ENCODE results near the gene CC2D2B.
"Not testable (repeated sequence)": the region's sequence is repeated elsewhere in the genome, so short reads cannot be mapped to it uniquely, and the experiment has no call there.

The CC2D2B gene

GRCh38 chr10:95987685-95988426, 80.1 kb downstream of the CC2D2B start:
- H3K4me1 ChIP-seq (ENCODE audit: control insufficient read depth, insufficient read depth, low read length), result no peaks in the 10 kb centered on the region
- no peaks in the 10 kb centered on the region for H3K36me3 ChIP-seq (ENCODE audit: control insufficient read depth, insufficient read depth, low read length)
- H3K9me3 ChIP-seq (ENCODE audit: control insufficient read depth, insufficient read depth, low read length), result no peaks in the 10 kb centered on the region
- H3K9ac ChIP-seq (ENCODE audit: low read depth, low read length), result no peak overlapping the region
- H3K4me3 ChIP-seq (ENCODE audit: low read depth, low read length), result no peak overlapping the region
- H3K27me3 ChIP-seq (ENCODE audit: control insufficient read depth, insufficient read depth, low read length), result no peaks in the 10 kb centered on the region

- Histone ChIP-seq H3K4me3 (ENCODE audit: low read depth, low read length) (no peak overlapping the region), H3K9ac (ENCODE audit: low read depth, low read length) (no peak overlapping the region)
Observed at GRCh38 chr10:95988702-95989101, 80.9 kb downstream of the CC2D2B start.

GRCh38 chr10:95994376-95994775, 86.6 kb downstream of the CC2D2B start:
- not testable (repeated sequence) for H3K4me3 ChIP-seq (ENCODE audit: low read depth, low read length); H3K9me3 ChIP-seq (ENCODE audit: control insufficient read depth, insufficient read depth, low read length); H3K9ac ChIP-seq (ENCODE audit: low read depth, low read length); H3K27me3 ChIP-seq (ENCODE audit: control insufficient read depth, insufficient read depth, low read length); H3K36me3 ChIP-seq (ENCODE audit: control insufficient read depth, insufficient read depth, low read length); H3K4me1 ChIP-seq (ENCODE audit: control insufficient read depth, insufficient read depth, low read length)

More at GRCh38 chr10:95988702-95989101, 80.9 kb downstream of the CC2D2B start:
- no peaks in the 10 kb centered on the region for H3K27me3 ChIP-seq (ENCODE audit: control insufficient read depth, insufficient read depth, low read length)
- H3K4me1 ChIP-seq (ENCODE audit: control insufficient read depth, insufficient read depth, low read length), result no peaks in the 10 kb centered on the region
- no peaks in the 10 kb centered on the region for H3K9me3 ChIP-seq (ENCODE audit: control insufficient read depth, insufficient read depth, low read length)
- no peaks in the 10 kb centered on the region for H3K36me3 ChIP-seq (ENCODE audit: control insufficient read depth, insufficient read depth, low read length)

GRCh38 chr10:95998255-95998784, 90.5 kb downstream of the CC2D2B start:
- Histone ChIP-seq H3K4me3 (ENCODE audit: low read depth, low read length) (no peak overlapping the region), H3K27me3 (ENCODE audit: control insufficient read depth, insufficient read depth, low read length) (no peaks in the 10 kb centered on the region), H3K4me1 (ENCODE audit: control insufficient read depth, insufficient read depth, low read length) (no peaks in the 10 kb centered on the region), H3K9ac (ENCODE audit: low read depth, low read length) (no peak overlapping the region), H3K36me3 (ENCODE audit: control insufficient read depth, insufficient read depth, low read length) (no peaks in the 10 kb centered on the region), H3K9me3 (ENCODE audit: control insufficient read depth, insufficient read depth, low read length) (no peaks in the 10 kb centered on the region)

DNA sequence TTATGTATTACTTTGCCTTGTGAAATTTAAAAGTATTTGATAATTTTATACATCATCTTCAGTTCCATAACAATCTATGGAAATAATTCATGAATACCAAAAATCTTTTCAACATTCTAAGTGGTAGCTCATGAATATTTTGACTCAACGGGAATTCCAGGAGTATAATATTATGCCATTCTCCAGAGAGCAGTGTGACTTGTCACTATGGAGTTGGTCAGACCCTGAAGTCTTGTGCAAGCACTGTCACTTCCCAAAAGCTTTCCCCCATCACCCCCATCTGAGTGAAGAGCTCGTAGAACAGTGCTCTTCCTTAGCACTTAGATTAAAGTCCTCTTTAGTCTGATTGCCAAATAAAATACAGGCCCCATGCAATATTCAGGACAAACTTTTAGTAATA, 106.2 kb downstream of the CC2D2B start:
- no peaks in the 10 kb centered on the region for H3K9me3 ChIP-seq (ENCODE audit: control insufficient read depth, insufficient read depth, low read length)
- no peaks in the 10 kb centered on the region for H3K36me3 ChIP-seq (ENCODE audit: control insufficient read depth, insufficient read depth, low read length)
- H3K9ac ChIP-seq (ENCODE audit: low read depth, low read length), result no peak overlapping the region
- no peaks in the 10 kb centered on the region for H3K4me1 ChIP-seq (ENCODE audit: control insufficient read depth, insufficient read depth, low read length)
- no peak overlapping the region for H3K4me3 ChIP-seq (ENCODE audit: low read depth, low read length)
- no peaks in the 10 kb centered on the region for H3K27me3 ChIP-seq (ENCODE audit: control insufficient read depth, insufficient read depth, low read length)

GRCh38 chr10:96014473-96015102, 106.8 kb downstream of the CC2D2B start:
- no peaks in the 10 kb centered on the region for H3K4me1 ChIP-seq (ENCODE audit: control insufficient read depth, insufficient read depth, low read length)
- H3K4me3 ChIP-seq (ENCODE audit: low read depth, low read length), result no peak overlapping the region
- H3K9me3 ChIP-seq (ENCODE audit: control insufficient read depth, insufficient read depth, low read length), result no peaks in the 10 kb centered on the region
- no peaks in the 10 kb centered on the region for H3K27me3 ChIP-seq (ENCODE audit: control insufficient read depth, insufficient read depth, low read length)
- no peaks in the 10 kb centered on the region for H3K36me3 ChIP-seq (ENCODE audit: control insufficient read depth, insufficient read depth, low read length)
- no peak overlapping the region for H3K9ac ChIP-seq (ENCODE audit: low read depth, low read length)

DNA sequence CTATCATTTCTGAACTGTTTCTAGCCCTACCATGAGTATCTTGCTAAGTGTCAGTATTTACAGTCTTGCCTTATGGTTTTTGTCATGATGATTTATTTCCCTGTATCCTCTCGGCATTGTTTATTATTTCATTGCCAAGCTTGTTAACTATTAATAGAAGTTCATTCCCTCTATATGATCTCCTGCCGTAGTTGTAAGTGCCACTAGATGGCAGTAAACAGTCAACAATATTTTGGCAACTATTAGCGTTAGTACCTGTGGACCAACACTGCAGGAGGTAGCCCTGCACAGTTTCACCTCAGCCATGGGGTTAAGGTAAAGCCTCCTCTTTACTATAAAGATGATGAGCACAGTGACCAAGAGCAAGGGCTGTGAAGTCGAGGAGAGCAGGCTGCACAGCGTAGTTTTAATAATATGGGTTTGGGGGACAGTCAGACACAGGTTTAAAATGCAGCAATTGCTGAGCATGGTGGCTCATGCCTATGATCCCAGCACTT, 109.5 kb downstream of the CC2D2B start:
- no peaks in the 10 kb centered on the region for H3K4me1 ChIP-seq (ENCODE audit: control insufficient read depth, insufficient read depth, low read length)
- no peak overlapping the region for H3K4me3 ChIP-seq (ENCODE audit: low read depth, low read length)
- H3K9ac ChIP-seq (ENCODE audit: low read depth, low read length), result no peak overlapping the region
- no peaks in the 10 kb centered on the region for H3K27me3 ChIP-seq (ENCODE audit: control insufficient read depth, insufficient read depth, low read length)
- no peaks in the 10 kb centered on the region for H3K36me3 ChIP-seq (ENCODE audit: control insufficient read depth, insufficient read depth, low read length)
- no peaks in the 10 kb centered on the region for H3K9me3 ChIP-seq (ENCODE audit: control insufficient read depth, insufficient read depth, low read length)

DNA sequence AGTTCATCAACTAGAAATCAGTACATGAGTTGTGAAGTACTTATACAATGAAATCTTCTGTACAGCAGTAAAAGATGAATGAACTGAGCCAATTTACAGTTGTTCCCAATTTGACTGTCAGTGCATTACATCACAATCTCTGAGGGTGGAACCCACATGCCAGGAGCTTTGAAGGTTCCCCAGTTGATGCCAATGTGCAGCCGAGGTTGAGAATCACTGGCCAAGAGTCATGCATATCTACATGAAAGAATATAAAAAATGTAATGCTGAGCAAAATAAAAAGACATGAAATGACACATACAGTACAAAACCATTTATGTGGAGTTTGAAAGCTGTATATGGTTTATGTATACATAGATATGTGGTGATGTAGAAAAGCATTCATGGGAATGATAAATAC, 113.6 kb downstream of the CC2D2B start:
- Histone ChIP-seq H3K4me1 (ENCODE audit: control insufficient read depth, insufficient read depth, low read length) (no peaks in the 10 kb centered on the region), H3K27me3 (ENCODE audit: control insufficient read depth, insufficient read depth, low read length) (no peaks in the 10 kb centered on the region), H3K4me3 (ENCODE audit: low read depth, low read length) (no peak overlapping the region), H3K9ac (ENCODE audit: low read depth, low read length) (no peak overlapping the region), H3K36me3 (ENCODE audit: control insufficient read depth, insufficient read depth, low read length) (no peaks in the 10 kb centered on the region), H3K9me3 (ENCODE audit: control insufficient read depth, insufficient read depth, low read length) (no peaks in the 10 kb centered on the region)

DNA sequence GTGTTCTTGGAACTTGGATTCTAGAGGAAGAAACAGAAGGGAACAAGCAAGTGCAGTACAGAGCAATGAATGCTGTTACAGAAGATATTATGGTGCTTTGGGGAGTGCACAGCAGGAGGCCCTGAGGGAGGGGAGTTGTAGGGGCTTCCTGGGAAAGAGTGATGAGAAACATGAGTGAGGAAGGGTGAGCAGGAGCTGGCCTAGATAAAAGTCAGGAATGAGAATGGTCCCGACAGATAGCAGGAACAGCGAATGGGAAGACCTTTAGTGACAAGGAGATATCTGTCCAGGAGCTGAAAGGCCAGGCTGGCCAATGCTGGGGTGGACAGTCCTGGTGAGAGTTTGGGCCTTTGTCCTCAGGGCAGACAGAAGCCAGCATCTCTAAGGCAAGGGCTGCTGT, 115.0 kb downstream of the CC2D2B start:
- H3K36me3 ChIP-seq (ENCODE audit: control insufficient read depth, insufficient read depth, low read length), result no peaks in the 10 kb centered on the region
- no peaks in the 10 kb centered on the region for H3K9me3 ChIP-seq (ENCODE audit: control insufficient read depth, insufficient read depth, low read length)
- no peak overlapping the region for H3K4me3 ChIP-seq (ENCODE audit: low read depth, low read length)

DNA sequence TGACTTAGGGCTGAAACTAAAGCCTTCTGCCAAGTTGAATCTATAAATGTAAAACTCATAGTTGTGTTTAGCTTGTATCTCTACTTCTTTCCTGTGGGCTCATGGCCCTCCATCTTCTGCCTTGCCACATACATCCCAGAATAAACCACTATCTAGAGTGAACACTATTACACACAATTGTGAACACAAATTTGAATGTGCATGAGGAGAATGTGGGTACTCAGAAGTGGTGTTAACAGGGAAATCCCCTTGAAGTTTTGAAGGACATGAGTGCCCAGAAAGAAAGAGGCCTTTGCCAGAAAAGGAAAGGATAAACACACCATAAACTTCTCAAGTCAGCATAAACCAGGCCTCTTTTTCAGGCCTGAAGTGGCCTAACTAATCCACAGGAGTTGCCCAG, 115.4 kb downstream of the CC2D2B start:
- no peaks in the 10 kb centered on the region for H3K9me3 ChIP-seq (ENCODE audit: control insufficient read depth, insufficient read depth, low read length)
- no peaks in the 10 kb centered on the region for H3K4me1 ChIP-seq (ENCODE audit: control insufficient read depth, insufficient read depth, low read length)
- no peak overlapping the region for H3K9ac ChIP-seq (ENCODE audit: low read depth, low read length)
- no peak overlapping the region for H3K4me3 ChIP-seq (ENCODE audit: low read depth, low read length)
- H3K36me3 ChIP-seq (ENCODE audit: control insufficient read depth, insufficient read depth, low read length), result no peaks in the 10 kb centered on the region
- no peaks in the 10 kb centered on the region for H3K27me3 ChIP-seq (ENCODE audit: control insufficient read depth, insufficient read depth, low read length)

More for the DNA sequence above, 115.0 kb downstream of the CC2D2B start:
- Histone ChIP-seq H3K9ac (ENCODE audit: low read depth, low read length) (no peak overlapping the region), H3K27me3 (ENCODE audit: control insufficient read depth, insufficient read depth, low read length) (no peaks in the 10 kb centered on the region), H3K4me1 (ENCODE audit: control insufficient read depth, insufficient read depth, low read length) (no peaks in the 10 kb centered on the region)

DNA sequence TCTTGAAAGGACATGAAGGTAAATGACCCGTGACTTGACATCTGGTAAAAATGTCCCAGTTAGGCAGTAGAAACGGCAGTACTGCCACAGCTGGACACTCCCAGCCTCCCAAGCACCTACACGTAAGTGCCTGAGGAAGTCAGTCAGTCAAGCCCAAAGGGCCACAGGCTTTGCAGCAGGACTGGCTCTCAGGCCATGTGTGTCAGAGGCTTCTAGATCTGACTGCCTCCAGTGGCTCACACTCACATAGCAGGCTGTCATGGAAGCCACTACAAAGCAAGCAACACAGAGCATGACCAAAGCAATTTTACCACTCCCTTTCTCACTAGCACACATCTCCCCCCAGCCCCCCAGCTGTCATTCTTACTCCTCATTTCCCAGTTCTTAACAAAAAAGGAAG, 117.8 kb downstream of the CC2D2B start:
- H3K4me3 ChIP-seq (ENCODE audit: low read depth, low read length), result no peak overlapping the region
- no peaks in the 10 kb centered on the region for H3K36me3 ChIP-seq (ENCODE audit: control insufficient read depth, insufficient read depth, low read length)
- H3K9me3 ChIP-seq (ENCODE audit: control insufficient read depth, insufficient read depth, low read length), result no peaks in the 10 kb centered on the region
- no peaks in the 10 kb centered on the region for H3K4me1 ChIP-seq (ENCODE audit: control insufficient read depth, insufficient read depth, low read length)
- no peaks in the 10 kb centered on the region for H3K27me3 ChIP-seq (ENCODE audit: control insufficient read depth, insufficient read depth, low read length)
- H3K9ac ChIP-seq (ENCODE audit: low read depth, low read length), result no peak overlapping the region

DNA sequence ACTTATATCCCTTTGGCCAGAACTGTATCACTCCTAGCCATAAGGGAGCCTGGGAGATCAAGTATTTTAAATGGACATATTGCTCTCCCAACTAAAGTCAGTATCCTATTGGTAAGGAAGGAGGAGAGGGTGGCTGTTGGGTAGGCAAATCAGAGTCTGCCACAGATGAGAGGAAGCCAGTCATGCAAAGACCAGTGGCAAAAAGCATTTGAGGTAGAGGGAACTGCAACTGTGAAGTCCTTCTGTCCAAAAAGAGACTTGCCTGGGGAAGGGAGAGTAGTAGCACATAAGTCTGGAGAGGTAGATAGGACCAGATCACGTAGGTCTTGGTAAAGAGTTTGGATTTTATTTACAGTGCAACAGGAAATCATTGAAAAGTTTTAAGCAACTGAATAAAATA, 126.8 kb downstream of the CC2D2B start:
- Histone ChIP-seq H3K36me3 (ENCODE audit: control insufficient read depth, insufficient read depth, low read length) (no peaks in the 10 kb centered on the region), H3K4me3 (ENCODE audit: low read depth, low read length) (no peak overlapping the region), H3K4me1 (ENCODE audit: control insufficient read depth, insufficient read depth, low read length) (no peaks in the 10 kb centered on the region), H3K9ac (ENCODE audit: low read depth, low read length) (no peak overlapping the region), H3K9me3 (ENCODE audit: control insufficient read depth, insufficient read depth, low read length) (no peaks in the 10 kb centered on the region), H3K27me3 (ENCODE audit: control insufficient read depth, insufficient read depth, low read length) (no peaks in the 10 kb centered on the region)
